ENCODE results near the gene ACO2.
"Not testable (repeated sequence)": the region's sequence is repeated elsewhere in the genome, so short reads cannot be mapped to it uniquely, and the experiment has no call there.

ACO2 gene

DNA sequence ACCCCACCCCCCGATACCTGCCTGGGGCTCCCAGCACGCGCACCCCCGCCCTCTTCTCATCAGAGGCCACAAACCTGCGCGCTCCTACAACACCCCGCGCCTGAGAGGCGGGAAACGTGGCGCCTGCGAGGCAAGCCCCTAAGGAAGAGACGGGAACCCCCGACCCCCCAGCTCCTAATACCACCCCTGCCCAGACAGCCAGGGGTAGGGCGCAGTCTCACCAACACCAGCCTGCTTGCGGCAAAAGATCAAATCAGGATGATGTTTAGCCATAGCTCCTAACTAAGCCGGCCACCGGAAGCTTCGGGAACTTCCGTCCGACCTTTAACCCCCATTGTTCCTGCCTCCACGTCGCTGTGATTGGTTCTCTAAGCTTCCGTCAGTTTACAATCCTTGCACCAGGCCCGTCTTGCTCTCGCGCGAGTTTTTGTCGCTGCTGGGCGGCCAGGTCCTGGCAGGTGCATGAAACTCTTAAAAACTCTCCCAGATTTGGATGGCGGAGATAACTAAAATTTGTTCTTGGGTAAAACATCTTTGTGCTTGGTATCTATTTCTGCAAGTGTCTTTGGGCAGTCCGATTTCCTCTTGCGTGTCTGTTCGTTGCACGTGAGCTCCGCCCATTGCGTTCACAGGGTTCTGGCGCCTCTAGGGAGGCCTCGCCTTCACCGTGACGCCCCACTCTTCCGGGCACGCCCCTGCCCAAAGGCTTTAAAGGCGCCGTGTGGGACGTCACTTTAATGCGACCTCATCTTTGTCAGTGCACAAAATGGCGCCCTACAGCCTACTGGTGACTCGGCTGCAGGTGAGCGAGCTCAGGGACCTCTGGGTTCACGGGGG, at the start of gene ACO2, which contains the start of gene PHF5A:
TSS of gene ACO2 (plus strand) at position 737 of the 837 bp plus-strand sequence. CDS start at position 767, 30 bp downstream.
TSS of gene PHF5A (minus strand) at position 312 of the 837 bp plus-strand sequence. CDS start at position 273, 39 bp downstream.
- peak; percentile 95 to 98 (median 98) for DNase-seq (ENCODE audit: low read depth in 3 of 3)

DNA sequence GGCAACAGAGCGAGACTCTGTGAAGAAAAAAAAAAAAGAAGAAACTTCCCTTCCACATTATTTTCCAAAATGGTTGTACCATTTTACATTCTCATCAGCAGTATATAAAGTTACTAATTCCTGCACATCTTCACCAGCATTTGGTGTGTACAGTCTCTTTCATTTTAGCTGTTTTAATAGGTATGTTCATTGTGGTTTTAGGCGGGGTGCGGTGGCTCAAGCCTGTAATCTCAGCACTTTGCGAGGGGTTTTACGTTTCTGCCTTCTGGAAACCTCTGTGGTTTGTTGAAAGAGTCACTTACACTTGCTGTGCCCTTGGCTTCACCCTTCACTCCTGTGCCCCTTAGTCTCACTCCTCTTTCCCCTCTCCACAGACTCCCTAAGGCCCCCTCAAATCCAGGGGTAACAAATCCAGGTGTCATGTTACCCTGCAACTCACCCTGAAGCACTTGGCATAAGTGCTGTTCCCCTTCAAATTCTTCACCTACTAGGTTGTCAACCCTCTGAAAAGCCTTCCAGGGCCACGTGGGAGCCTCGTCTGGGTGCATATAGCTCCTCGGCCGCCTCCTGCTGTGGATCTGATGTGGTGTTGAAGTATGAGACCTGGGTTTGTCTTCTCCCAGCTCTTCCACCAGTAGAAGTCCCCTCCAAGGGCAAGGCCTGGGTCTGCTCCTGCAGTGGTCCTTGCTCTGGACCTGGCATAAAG, 43.1 kb upstream of the ACO2 start:
- DNase-seq (ENCODE audit: low read depth in 3 of 3) = no peak

DNA sequence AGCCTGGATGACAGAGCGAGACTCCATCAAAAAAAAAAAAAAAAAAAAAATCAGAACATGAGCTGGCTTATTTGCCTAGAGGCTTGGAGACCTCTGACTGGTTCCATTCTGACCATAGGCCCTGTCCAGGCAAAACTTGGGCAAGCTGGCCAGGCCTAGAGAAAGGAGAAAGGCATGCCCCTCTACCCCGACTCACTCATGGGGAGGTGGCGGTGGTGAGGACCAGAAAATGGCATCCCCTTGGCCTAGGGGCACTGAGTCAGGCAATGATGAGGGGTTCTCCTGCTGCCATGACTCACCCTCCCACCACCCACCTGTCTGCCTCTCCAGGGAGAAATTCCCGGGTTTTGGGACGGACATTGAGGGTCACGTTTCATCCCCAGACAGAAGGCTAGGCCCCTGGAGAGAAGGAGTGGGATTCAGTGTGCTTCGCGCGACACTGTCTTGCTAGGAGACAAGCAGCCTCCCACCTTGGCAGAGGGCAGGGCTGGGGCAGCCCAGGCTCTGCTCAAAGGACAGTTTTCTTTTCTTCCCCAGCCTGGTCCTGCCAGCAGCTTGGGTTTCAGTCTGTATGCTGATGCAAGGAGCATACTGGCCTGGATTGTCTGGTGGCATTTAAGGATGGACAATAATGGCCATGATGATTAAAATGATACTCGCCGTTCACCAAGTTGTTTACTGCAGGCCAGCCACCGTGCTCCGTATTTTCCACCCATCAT, 39.5 kb upstream of the ACO2 start:
- DNase-seq (ENCODE audit: low read depth in 3 of 3) = no peak

DNA sequence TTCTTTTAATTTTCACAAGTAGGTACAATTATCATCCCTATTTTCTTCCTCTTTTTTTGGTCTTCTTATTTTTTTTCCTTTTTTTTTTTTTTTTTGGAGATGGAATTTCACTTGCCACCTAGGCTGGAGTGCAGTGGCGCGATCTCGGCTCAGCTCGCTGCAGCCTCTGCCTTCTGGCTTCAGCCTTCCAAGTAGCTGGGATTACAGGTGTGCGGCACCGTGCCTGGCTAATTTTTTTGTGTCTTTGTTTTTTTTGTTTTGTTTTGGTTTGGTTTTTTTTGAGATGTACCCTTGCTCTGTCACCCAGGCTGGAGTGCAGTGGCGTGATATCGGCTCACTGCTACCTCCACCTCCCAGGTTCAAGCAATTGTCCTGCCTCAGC, 39.0 kb upstream of the ACO2 start:
- no peak for DNase-seq (ENCODE audit: low read depth in 3 of 3)

DNA sequence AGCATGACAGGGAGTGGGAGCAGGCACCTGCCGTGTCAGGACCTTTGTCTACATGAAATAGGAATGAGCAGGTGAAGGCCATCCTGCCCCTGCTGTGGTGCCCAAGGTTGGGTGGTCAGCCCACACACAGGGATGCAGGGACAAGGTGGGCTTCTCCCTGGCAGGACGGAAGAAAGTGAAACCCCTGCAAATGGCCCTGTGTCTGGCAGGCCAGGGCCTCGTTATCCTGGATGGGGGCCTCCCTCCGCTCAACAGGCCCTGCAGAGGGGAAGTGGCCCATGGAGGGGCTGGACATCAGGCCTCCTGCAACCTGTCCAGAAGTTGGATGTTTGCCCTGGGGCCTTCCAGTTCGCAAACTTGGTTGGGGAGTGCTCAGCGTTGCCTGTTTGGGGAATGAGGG, 37.3 kb upstream of the ACO2 start:
- DNase-seq (ENCODE audit: low read depth in 3 of 3) = no peak

DNA sequence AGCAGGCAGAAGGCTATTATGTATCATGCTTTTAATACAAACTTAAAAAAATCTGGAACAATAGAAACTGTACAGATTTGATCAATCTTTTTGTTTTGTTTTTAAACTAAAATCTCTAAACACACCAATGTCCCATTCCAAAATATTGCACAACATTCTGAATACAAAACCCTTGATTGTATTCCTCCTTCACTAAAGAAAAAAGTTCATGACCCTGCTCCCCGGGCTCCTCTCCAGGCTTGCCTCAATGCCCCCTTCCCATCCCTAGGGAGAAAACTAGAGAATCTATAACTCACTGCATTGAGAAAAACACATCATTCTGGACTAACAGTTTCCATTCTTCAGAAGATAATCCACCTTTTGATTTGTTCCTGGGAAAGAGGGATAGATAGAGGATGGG, 35.4 kb upstream of the ACO2 start:
- not testable (repeated sequence) for DNase-seq (ENCODE audit: low read depth in 3 of 3)

DNA sequence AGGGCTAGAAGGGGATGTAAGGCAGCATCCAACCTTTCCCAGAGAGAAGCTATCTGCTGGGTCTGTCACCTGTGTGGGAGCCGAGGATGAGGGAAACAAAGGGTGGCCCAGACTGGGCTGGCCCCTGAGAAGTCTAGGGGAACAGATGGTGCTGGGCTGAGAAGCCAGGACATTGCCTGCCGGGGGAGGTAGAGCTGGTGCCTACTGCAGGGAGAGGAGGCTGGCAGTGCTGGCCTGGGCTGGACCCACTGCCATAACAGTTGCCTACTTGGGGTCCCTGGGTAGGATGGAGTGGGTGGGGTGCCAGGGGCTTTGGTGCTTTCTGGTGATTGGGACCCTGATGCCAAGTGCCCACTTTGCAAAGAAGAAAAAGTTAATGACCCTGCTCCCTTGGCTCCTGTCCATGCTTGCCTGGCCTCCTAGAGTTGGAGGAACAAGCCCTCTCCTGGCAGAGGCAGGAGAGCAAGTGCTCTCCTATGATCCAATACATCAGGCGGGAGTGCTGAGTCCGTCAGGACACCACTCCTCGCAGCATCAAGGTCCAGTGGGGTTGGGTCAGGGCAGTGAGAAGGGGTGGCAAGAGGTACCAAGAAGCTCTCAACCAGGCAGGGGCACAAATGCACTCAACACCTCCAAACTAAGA, 34.4 kb upstream of the ACO2 start:
- not testable (repeated sequence) for DNase-seq (ENCODE audit: low read depth in 3 of 3)

DNA sequence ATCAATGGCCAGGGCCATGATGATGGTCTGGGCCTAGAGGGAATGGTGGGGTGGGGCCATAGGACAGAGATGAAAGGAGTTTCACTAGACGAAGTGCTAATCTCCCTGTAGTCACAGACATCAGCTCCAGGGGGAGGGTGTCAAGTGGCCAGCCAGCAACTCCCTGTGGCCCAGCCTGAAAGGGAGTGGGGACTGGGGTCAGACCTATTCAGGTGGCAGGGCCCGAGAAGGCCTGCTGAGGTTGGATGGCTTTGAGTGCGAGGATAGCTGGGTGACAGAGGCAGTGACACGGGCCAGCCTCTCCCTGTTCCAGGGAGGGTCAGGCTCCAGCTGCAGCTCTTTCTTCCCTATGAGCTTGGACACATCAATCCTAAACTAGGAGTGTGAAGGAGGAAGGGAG, 33.4 kb upstream of the ACO2 start:
- no peak for DNase-seq (ENCODE audit: low read depth in 3 of 3)

DNA sequence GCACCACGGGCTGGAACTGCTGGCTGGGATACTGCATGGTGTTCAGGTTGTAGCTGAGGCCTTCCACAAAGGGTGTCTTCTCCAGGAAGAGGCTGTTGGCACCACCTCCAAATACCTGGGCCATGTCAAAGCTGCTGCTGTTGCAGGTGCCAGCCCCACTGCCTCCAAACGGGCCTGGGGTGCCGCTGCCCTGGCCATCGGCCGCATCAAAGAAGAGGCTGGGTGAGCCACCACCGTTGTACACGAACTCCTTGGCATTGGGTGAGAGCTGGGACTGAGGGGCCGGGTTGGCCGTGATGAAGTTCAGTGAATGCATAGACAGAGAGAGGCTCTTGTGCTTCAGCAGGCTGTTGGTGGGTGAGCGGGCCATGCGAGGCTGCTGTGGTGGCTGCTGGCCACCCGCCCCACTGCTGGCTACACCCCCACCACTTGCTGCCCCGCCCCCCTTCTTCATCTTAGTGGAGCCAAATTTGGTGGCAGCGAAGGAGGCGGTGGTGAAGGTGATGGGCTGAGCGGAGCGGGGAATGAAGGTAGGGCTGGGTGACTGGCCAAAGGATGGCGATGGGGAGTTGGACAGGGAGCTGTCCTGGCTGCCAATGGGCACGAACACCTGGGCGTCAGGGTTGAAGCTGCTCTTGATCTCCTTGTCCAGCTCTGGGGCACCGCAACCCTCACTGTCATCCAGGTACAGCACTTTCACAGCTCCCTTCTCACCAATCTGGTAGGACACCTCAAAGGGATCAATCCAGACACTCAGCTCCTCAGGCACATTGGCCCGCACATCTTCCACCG, 32.4 kb upstream of the ACO2 start:
- no peak for DNase-seq (ENCODE audit: low read depth in 3 of 3)

DNA sequence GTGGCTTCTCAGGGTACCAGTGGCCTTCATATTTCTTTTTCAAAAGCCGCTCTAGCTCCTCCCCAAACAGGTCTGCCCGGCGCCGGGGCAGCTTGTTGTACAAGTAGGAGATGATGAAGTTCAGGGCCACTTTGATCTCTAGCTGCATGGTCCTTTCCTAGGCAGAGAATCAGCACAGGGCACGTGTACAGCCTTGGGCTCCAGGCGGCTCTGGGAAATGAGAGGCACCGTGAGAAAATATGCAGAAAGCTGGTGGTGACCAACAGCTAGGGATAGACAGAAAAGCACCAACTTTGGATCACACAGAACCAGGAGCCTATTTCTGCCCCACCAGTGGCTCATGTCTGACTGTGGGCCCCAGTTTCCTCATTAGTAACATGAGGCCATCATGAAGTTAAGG, 31.7 kb upstream of the ACO2 start:
- DNase-seq (ENCODE audit: low read depth in 3 of 3) = no peak

DNA sequence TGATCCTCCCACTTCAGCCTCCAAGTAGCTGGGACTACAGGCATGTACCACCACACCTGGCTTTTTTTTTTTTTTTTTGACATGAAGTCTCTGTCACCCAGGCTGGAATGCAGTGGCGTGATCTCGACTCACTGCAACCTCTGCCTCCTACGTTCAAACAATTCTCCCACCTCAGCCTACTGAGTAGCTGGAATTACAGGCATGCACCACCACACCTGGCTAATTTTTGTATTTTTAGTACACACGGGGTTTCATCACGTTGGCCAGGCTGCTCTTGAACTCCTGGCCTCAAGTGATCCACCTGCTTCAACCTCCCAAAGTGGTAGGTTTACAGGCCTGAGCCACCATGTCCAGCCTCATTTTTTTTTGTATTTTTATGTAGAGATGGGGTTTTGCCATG, 28.4 kb upstream of the ACO2 start:
- DNase-seq (ENCODE audit: low read depth in 3 of 3) = not testable (repeated sequence)

DNA sequence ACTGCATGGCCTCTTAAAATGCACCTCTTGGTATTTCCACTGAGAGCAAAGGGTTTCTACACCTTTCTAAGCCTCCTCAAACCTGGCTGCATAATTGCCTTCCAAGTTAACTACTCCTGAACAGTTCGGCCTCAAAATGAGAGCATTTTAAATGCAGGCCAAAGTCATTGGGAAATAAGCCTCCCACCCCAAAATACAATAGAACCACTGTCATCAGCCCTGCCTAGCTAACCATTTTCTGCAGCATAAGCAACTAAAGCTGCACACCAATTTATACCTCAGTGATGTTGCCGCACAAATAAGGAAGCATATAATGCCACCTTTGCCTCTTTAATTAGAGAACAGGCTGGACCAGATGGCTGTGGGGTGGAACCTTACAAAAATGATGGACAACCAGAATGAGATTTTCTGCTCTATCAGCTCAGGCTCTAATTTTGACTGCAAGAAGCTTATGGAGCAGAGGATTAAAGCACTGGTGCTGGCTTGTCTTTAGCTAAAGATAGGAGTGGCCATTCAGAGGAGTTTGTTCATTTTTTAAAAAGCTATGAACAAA, 26.6 kb upstream of the ACO2 start:
- no peak for DNase-seq (ENCODE audit: low read depth in 3 of 3)

DNA sequence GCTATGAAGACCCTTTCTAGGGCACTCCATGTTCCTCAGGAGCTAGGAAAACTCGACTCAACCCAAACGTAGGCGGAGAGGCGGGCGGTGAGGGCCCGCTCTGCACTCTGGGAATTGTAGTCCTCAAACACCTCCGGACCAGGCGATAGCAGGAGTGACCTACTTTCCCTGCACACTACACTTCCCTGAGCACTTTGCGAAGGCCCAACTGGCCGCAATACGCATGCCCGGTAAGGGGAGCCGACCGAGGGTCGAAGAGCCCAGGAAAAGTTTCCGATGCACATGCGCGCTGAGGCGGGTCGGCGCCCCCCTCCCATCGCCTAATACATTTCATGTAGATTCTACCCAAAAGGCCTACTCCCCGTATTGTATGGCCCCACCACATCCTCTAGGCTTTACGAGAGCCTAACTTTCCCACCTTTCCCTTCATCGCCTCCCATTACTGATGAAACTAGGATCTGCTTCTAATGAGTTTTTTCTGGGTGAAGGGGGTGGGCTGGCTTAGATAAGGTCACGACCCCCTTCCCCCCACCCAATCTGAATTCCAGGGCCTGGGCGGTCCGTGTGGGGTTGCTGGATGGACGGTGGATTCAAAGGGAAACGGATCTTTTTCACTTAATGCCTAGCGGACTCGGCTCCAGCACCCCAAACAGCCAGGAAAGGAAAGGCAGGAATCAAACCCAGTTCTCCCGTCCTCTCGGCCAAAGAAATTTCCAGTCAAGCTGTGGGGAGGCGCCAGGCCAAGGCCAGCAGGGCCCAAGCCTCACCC, 24.4 kb upstream of the ACO2 start:
- DNase-seq (ENCODE audit: low read depth in 3 of 3) = peak; percentile 81 to 85 (median 82)

DNA sequence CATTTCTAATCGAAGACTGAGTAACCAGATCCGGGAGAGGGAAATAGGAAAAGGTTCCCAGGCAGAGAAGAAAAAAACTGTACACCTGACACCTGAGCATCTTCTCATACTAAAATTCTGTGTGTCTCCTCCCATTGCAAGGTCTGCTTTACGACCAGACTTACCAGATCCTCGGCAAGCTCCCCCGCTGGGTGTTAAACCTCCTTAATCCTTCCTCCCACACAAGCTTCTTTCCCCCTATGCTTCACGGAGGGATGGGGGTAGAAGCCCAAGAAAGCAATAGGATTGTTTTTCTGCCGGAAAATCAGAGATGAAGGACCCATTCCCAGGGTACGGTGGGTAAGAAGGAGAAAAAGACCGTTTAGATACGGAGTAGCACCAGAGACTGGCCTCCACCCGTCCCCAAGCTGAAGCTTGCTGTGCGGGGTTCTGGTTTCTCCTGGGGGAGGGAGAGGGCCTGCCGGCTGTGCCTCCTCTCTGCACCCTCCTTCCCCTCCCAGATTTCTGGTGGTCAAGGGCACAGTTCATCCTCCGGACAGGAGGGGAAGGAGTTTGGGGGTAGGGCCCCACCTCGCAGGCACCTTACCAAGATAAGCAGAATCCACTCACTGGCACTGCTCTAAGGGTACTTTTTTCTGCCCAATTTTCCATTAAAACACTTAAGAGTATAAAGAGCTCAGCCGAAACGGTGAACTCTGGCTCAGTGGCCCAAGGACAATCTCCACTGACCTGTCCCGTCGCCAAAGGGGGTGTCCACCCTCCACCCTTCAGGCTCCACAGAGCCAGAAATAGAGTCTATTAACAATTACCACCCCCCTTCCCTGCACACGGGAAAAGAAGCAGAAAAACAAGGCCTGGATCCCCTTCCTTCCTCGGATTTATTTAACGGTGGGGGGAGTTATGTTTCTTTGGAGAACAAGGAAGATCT, 23.5 kb upstream of the ACO2 start:
- DNase-seq (ENCODE audit: low read depth in 3 of 3) = peak in 1 of 3 donors; percentile 25

DNA sequence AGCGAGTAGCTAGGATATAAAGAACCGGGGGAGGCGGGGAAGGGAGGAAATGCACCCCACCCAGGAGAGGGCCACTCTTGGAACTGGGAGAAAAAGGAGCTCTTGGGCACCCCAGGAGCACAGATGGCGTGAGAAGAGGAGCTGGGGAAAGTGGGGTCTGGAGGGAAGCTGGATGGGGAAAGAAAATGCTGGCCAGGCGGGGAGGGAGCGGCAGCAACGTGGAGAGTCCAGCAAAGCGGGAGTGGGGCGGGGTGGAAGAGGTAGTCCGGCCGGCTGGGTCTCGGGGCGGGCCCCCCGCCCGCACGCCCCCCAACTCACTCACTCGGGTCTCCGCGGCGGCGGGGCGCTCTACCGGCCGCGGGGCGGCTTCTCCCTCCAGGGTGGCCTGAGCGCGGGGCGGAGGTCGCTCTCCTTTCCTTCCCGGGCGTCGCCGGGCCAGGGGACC, 22.8 kb upstream of the ACO2 start:
- DNase-seq (ENCODE audit: low read depth in 3 of 3) = no peak

DNA sequence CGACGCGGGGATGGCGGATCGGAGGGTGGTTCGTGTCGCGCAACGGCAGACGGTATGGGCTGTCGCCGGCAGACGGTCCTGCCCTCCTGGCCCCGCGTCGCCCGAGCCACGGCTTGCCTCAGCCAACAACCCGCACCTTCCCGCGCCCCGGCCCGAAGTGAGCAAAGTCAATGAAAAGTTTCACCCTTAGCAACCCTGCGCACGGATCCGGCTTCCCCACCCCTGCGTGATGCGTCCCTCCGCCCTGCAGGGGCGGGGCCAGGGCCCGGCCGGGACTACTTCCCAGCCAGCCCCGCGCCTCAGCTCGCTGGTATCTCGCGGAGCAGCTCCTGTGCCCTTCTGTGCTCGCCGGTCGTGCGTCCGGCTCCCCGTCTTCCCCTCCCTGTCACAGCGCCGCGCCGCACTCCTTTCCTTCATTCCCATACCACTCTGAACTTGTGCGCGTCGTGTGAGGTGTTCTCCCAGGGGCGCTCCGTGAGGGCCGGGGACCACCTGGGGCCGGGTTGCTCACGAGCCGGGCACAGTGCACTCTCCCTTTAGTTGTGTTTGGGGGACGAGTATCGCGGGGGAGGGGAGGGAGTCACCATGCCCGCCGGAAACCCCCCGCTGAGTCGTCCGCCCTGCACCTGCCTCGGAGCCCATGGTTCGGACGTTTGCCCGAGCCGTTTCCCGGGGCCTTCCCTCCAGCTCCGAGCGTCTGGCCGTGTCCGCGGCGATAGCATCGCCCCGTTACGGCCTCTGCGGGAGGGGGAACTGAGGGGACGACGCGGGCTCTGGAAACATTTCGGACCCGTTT, 22.1 kb upstream of the ACO2 start, which contains the start of gene TOB2:
TSS of gene TOB2 (minus strand) at position 163 of the 796 bp plus-strand sequence. CDS start 9,456 bp downstream, outside the sequence.
- DNase-seq (ENCODE audit: low read depth in 3 of 3) = peak; percentile 90 to 93 (median 90)

DNA sequence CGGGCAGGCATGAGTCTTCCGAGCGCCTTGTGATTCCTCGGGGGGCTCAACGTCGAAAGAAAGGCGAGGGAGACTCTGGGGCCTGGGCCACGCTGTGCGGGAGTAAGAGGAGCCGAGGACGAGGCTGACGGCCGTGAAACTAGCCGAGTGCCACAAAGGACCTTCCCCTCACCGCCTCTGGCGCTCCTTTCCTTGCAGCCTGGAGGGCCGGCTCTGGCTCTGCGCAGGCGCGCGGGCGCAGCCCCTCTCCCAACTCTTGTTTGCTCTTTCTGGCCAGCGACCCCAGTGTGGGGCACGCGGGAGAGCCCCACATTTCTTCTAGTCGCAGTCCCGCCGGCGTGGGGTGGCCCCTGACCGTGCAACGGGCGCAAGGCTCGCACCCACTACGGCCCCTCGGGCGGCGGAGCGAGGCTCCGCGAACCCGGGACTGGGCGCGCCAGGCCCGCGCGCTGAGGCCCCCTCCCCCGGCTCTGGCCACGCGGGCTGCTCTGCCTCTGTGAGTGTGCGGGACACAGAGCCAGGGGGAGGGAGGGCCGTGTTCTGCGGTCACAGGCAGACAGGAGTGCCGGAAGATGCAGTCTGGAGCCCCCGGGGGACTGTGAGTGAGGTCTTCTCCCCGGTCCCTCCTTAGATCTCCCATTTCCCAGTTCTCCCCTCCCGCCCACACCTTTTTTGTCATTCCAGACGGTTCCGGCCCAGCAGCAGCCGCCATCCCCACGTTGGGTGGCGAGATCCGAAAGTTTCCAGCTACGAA, 21.3 kb upstream of the ACO2 start:
- DNase-seq (ENCODE audit: low read depth in 3 of 3) = peak in 2 of 3 donors; percentile 40 to 46
